GM12875 (cell line): ENCODE measurements around the gene ANKH.

Experiments
- H3K4me3 ChIP-seq: one replicate; pipeline ENCODE4 v1.5.1; 2011; ENCODE audit warnings: low read depth, low read length, control low read depth
- TF ChIP-seq, protein P1 (sequence below): IDR thresholded peaks from 2 replicates; pipeline ENCODE4 v1.5.1; 2011; ENCODE audit warnings: low read depth, mild to moderate bottlenecking, control low read depth, inconsistent platforms, low read length, moderate library complexity, borderline replicate concordance; ENCODE audit not compliant: insufficient read depth

Gene ANKH

DNA sequence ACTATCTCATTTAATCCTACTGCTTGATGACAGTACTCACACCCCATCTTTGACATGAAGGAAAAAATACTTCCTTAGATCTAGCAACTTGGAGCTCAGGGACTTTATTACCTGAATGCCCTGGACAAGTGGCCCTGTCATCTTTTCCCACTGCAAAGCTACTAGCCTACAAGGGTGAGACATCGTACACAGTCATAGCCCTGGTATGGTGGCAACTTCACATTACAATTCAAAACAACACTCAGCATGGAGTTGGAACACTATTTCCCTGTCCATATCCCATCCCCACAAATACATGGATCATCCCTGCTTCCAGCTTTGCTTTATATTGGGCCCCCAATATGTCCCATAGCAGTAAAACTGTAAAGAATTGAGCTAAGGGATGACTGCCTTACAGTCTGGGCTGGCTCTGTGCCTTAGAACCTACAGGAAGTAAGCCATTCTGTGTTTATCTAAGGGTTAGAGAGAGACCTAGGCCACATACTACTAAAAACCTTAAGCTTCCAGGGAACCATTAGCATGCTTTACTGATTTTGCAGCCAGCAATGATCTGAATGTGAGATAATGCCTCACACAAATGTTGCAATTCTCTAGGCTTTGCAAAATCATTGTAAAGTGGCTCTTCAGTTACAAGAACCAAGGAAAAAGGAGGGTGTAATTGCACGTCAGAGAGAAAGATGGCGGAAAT is 151.2 kb downstream of the ANKH start:
- TF ChIP-seq, protein P1, sequence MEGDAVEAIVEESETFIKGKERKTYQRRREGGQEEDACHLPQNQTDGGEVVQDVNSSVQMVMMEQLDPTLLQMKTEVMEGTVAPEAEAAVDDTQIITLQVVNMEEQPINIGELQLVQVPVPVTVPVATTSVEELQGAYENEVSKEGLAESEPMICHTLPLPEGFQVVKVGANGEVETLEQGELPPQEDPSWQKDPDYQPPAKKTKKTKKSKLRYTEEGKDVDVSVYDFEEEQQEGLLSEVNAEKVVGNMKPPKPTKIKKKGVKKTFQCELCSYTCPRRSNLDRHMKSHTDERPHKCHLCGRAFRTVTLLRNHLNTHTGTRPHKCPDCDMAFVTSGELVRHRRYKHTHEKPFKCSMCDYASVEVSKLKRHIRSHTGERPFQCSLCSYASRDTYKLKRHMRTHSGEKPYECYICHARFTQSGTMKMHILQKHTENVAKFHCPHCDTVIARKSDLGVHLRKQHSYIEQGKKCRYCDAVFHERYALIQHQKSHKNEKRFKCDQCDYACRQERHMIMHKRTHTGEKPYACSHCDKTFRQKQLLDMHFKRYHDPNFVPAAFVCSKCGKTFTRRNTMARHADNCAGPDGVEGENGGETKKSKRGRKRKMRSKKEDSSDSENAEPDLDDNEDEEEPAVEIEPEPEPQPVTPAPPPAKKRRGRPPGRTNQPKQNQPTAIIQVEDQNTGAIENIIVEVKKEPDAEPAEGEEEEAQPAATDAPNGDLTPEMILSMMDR, result no peak
- no peak overlapping the region for H3K4me3 ChIP-seq

DNA sequence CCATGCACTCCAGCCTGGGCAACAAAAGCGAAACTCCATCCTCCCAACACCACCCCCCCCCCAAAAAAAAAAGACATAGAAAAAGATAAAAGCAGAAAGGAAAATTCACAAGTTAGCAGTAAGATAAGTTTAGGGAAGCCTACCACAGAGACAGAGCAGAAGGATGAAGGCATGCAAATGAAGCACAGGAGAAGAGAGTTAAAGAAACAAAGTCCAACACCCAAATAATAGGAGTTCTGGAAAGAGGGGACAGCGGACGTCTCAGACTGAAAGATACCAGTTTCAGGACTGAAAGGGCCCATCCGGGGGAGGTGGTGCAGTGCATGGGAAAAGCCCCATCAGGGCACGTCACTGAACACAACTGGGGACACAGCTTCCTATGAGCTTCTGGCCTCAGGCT is 152.8 kb downstream of the ANKH start:
- TF ChIP-seq, protein P1, result no peak

DNA sequence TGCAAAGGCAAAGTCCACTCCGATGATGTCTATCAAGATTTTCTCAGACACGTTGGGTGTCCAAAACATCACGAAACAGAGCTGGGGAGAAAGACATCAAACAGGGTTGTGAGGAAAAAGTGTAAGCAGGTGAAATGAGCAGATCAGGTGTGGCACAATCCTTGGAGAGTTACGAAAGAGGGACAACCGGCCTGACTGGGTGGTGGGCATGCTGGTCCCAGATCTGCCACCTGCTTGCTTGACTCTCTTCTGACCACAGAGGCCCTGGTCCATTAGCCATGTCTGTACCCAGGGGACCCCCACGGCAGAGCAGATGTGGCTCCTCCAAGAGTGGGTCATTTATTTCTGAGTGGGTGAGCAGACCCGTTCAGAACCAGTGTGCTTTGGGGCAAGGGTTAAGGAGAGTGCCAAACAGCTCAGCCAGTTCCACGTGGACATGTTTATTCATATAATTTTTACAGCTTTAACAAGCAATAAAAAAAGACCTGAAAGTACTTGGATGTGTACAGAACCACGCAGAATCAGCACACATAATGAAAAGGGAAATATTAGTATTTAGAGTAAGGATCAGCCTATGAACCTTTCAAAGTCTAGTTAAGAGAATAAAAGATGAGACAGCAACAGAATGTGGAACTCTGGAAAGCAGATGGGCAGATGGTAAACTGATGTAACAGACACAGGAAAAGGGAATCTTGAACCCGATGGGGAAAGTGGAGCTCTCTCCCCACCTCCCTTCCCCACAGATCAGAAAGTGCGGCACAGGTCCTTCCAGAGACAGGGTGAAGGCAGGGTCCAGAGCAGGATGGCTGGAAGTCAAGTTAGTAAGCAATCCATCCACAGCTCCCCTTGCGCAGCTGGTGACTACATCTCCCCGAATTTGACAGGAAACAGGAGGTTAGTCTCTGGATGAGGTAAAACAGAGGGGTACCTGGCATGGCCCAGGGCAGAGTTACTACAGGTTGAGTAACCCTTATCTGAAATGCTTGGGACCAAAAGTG is 154.5 kb downstream of the ANKH start:
- no peak overlapping the region for H3K4me3 ChIP-seq
- TF ChIP-seq, protein P1, result no peak

More for the DNA sequence above, 152.8 kb downstream of the ANKH start:
- no peak overlapping the region for H3K4me3 ChIP-seq

DNA sequence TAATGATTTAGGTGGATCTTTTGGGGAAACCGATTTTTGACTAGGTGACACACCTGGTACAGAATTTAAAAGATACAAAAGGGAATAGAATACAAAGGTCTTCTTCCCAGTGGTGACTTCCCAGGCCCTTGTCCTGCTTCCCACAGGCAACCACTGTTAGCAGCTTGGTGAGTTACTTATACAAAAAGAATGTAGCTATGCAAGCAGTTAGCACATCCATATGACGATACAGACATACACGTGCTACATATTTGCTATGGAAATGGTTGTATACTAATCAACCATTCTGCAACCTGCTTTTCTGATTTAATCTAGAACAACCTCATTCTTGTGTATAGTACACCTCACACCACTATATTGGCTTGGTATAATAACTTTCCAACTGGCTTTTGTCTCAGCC is 156.1 kb downstream of the ANKH start:
- no peak overlapping the region for H3K4me3 ChIP-seq
- TF ChIP-seq, protein P1, result no peak

DNA sequence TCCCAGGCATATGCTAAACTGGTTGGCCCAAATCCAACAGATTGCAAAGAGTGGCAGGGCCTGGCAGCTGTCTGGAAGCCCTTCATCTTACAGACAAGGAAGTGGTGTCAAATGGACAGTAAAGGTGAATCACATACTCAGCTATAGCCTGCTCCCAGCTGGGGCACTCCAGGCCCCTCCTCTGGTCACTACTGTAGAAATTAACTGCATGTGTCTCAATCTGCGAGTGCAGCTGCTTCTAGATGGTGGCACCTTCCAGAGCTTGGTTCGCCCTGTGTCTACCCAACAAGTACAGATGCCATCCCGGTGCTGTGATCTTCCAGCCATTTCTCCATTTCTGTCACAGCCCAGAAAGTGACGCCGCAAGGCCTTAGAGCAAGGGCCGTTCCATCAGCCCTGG is 156.9 kb downstream of the ANKH start:
- TF ChIP-seq, protein P1, result no peak
- H3K4me3 ChIP-seq, result no peak overlapping the region

DNA sequence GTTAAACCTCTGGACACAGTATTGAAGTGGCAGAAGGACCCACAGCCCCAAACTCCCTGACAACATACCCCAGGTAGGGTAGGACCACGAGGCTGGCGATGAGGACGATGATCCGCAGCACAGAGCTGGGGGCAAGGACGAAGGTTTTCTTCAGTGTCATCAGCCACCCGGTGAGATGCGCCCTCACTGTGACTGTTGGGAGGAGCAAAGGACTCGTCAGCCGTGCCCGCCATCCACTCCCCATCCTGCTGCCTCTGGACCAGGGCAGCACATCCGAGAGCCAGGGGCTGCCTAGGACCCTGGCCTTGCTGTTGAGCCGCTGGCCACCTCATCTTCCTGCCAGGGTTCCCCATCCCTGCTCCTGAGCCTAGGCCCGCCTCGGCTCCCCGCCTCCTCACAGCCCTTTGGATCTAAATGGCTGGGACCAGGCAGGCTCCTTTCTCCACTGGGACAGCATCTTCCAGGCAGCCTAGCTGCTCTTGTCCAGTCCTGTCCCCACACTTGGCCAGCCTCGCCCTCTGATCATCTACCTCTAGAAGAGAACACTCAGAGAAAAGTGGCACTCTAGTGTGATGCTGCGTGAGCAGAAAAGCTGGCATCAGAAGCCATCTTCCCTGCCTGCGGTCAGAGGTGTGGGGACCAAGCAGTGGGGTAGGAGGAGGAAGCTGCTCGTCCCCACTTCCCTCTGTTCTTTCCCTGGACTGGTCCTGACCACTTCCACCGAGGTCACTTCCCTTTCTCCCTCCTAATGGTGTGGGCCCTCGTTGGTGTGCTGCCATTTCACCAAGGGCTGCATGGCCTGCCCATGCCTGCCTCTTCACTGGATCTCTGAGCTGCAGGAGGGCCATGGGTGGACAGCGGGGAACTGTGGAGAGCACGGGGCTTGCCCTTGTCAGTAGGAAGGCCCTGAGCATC is 157.8 kb downstream of the ANKH start:
- TF ChIP-seq, protein P1, result no peak
- no peak overlapping the region for H3K4me3 ChIP-seq
